HEK293 (cell line): ENCODE data around the gene NECTIN2.
A peak's percentile ranks its signal among the peaks of the same experiment; 100 is the strongest.
"Not testable (repeated sequence)": the region's sequence is repeated elsewhere in the genome, so short reads cannot be mapped to it uniquely, and the experiment has no call there.

Experiments
- CTCF ChIA-PET: fragments of 350-600 bp; formaldehyde crosslinking; extraction: SDS; loops from one replicate; lab custom pipeline; 2021; ENCODE audit warnings: antibody characterized with exemption; lab: Yijun Ruan, JAX
- POLR2A ChIA-PET: fragments of 300-600 bp; formaldehyde crosslinking; extraction: SDS; loops from one replicate; lab custom pipeline; 2020; ENCODE audit warnings: antibody characterized with exemption, inconsistent platforms; lab: Yijun Ruan, JAX
- H3K27ac ChIP-seq: fragments of 200-500 bp; sonication (Bioruptor generic); 2 replicates; pipeline ENCODE4 v1.5.1; 2014; ENCODE audit warnings: low read depth, low read length, control low read depth, inconsistent platforms; ENCODE audit errors: extremely low read depth
- H3K36me3 ChIP-seq, 2 experiments: fragments of 200-500 bp in 1 of 2; sonication (Bioruptor generic) in 1 of 2; 1 replicate in 1 of 2; 2 replicates in 1 of 2; pipeline ENCODE4 v1.5.1; 2014 to 2017; ENCODE audit warnings: inconsistent platforms in 2 of 2, low read length in 2 of 2; ENCODE audit not compliant: control insufficient read depth in 2 of 2, insufficient read depth in 1 of 2
- H3K4me1 ChIP-seq: fragments of 200-500 bp; sonication (Bioruptor generic); 2 replicates; pipeline ENCODE4 v1.5.1; 2014; ENCODE audit warnings: mild to moderate bottlenecking, low read length, inconsistent platforms; ENCODE audit not compliant: control insufficient read depth, insufficient read depth
- H3K4me3 ChIP-seq: 2 replicates; pipeline ENCODE4 v1.5.1; 2011; ENCODE audit warnings: low read depth, mild to moderate bottlenecking, control low read depth, low read length, moderate library complexity
- H3K9me3 ChIP-seq: fragments of 200-500 bp; sonication (Bioruptor generic); 2 replicates; pipeline ENCODE4 v1.5.1; 2014; ENCODE audit warnings: low read depth, low read length, inconsistent platforms; ENCODE audit not compliant: control insufficient read depth, insufficient read depth
- EGR2 ChIP-seq: fragments of 450-650 bp; formaldehyde crosslinking; IDR thresholded peaks from 2 replicates; pipeline ENCODE4 v1.5.1; 2016; ENCODE audit warnings: low read depth, missing biosample characterization, missing genetic modification characterization
- GLIS1 ChIP-seq: fragments of 450-650 bp; formaldehyde crosslinking; IDR thresholded peaks from 2 replicates; pipeline ENCODE4 v1.5.1; 2016; ENCODE audit warnings: missing biosample characterization, missing genetic modification characterization
- GLIS2 ChIP-seq: fragments of 450-650 bp; formaldehyde crosslinking; IDR thresholded peaks from 2 replicates; pipeline ENCODE4 v1.5.1; 2016; ENCODE audit warnings: missing biosample characterization, missing genetic modification characterization
- KLF9 ChIP-seq: fragments of 450-650 bp; formaldehyde crosslinking; IDR thresholded peaks from 2 replicates; pipeline ENCODE4 v1.5.1; 2016; ENCODE audit warnings: missing biosample characterization, missing genetic modification characterization, low read depth
- REPIN1 ChIP-seq: fragments of 450-650 bp; formaldehyde crosslinking; IDR thresholded peaks from 2 replicates; pipeline ENCODE4 v1.5.1; 2017; ENCODE audit warnings: missing biosample characterization, missing genetic modification characterization, low read depth
- SP3 ChIP-seq: fragments of 450-650 bp; formaldehyde crosslinking; IDR thresholded peaks from 2 replicates; pipeline ENCODE4 v1.5.1; 2016; ENCODE audit warnings: missing biosample characterization, missing genetic modification characterization
- ZFHX2 ChIP-seq: fragments of 450-650 bp; formaldehyde crosslinking; conservative IDR thresholded peaks from 2 replicates; pipeline ENCODE4 v1.5.1; 2016; ENCODE audit warnings: missing biosample characterization, missing genetic modification characterization
- ZFP37 ChIP-seq: fragments of 450-650 bp; formaldehyde crosslinking; IDR thresholded peaks from 2 replicates; pipeline ENCODE4 v1.5.1; 2016; ENCODE audit warnings: missing biosample characterization, missing genetic modification characterization
- ZNF202 ChIP-seq: fragments of 450-650 bp; formaldehyde crosslinking; IDR thresholded peaks from 2 replicates; pipeline ENCODE4 v1.5.1; 2016; ENCODE audit warnings: missing biosample characterization, missing genetic modification characterization, borderline replicate concordance
- ZNF350 ChIP-seq: fragments of 450-650 bp; formaldehyde crosslinking; IDR thresholded peaks from 2 replicates; pipeline ENCODE4 v1.5.0; 2017; ENCODE audit warnings: missing biosample characterization, mild to moderate bottlenecking, missing genetic modification characterization
- ZNF366 ChIP-seq: fragments of 450-650 bp; formaldehyde crosslinking; conservative IDR thresholded peaks from 2 replicates; pipeline ENCODE4 v1.5.1; 2016; ENCODE audit warnings: missing biosample characterization, missing genetic modification characterization
- ZNF549 ChIP-seq: fragments of 450-650 bp; IDR thresholded peaks from 2 replicates; pipeline ENCODE4 v1.5.1; 2018; ENCODE audit warnings: missing biosample characterization, missing genetic modification characterization, mild to moderate bottlenecking, inconsistent platforms, moderate library complexity
- ZNF585B ChIP-seq: fragments of 450-650 bp; formaldehyde crosslinking; IDR thresholded peaks from 2 replicates; pipeline ENCODE4 v1.5.1; 2016; ENCODE audit warnings: missing biosample characterization, missing genetic modification characterization
- ZSCAN16 ChIP-seq: fragments of 450-650 bp; formaldehyde crosslinking; IDR thresholded peaks from 2 replicates; pipeline ENCODE4 v1.5.1; 2016; ENCODE audit warnings: missing biosample characterization, missing genetic modification characterization
- ZXDB ChIP-seq: fragments of 450-650 bp; formaldehyde crosslinking; IDR thresholded peaks from 2 replicates; pipeline ENCODE4 v1.5.1; 2016; ENCODE audit warnings: missing biosample characterization, missing genetic modification characterization
- TF ChIP-seq, protein P1 (sequence below): IDR thresholded peaks from 2 replicates; pipeline ENCODE4 v1.6.1; 2011; ENCODE audit warnings: mild to moderate bottlenecking, low read depth, low read length, borderline replicate concordance
- TF ChIP-seq, protein P2 (sequence below): fragments of 450-650 bp; formaldehyde crosslinking; IDR thresholded peaks from 2 replicates; pipeline ENCODE4 v1.5.1; 2017; ENCODE audit warnings: missing biosample characterization, missing genetic modification characterization
- TF ChIP-seq, protein P3 (sequence below): fragments of 450-650 bp; formaldehyde crosslinking; IDR thresholded peaks from 2 replicates; pipeline ENCODE4 v1.5.1; 2017; ENCODE audit warnings: missing biosample characterization, missing genetic modification characterization

The NECTIN2 gene

DNA sequence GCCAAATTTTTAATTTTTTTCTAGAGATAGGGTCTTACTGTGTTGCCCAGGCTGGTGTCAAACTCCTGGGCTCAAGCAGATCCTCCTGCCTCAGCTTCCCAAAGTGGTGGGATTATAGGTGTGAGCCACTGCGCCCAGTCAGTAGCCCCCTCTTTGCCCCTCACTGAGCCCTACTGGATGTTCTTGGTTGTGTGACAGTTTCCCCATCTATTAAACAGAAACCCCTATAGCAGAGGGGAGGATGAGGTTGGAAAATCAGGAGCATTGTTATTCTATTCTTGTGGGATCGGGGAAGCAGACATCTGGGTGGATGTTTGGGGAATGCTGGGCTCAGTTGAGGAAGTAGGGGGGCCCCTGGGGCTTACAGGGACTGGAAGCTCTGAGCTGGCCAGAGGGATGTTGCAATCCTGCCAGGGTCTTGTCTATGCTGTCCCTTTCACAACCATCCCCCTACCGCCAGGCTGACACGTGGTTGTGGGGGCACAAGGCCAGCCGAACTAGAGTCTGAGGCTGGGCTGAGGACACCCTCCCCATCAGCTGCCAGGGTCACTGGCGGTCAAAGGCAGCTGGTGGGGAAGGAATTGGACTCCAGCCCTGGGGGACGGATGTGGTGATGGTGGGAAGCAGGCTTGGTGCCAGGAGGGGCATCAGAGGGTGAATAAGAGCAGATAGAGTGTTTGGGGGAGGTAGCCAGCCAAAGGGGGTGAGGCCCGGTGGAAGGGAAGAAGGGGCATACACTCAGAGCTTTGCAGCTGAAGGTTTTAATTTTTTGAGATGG lies 79.2 kb downstream of the NECTIN2 start (continued):
- TF ChIP-seq, protein P1, sequence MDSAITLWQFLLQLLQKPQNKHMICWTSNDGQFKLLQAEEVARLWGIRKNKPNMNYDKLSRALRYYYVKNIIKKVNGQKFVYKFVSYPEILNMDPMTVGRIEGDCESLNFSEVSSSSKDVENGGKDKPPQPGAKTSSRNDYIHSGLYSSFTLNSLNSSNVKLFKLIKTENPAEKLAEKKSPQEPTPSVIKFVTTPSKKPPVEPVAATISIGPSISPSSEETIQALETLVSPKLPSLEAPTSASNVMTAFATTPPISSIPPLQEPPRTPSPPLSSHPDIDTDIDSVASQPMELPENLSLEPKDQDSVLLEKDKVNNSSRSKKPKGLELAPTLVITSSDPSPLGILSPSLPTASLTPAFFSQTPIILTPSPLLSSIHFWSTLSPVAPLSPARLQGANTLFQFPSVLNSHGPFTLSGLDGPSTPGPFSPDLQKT: no peak
- TF ChIP-seq, all 188 proteins: peak for 0

- H3K9me3 ChIP-seq, H3K27ac ChIP-seq, POLR2A ChIA-PET, H3K36me3 ChIP-seq, H3K4me1 ChIP-seq, H3K4me3 ChIP-seq: not testable (repeated sequence)
- TF ChIP-seq GLIS2 (tag by site-specific recombination) (peak; percentile 48), KLF9 (0 out of 2 replicates have a peak, but pooled peaks have one; percentile 23), ZXDB (tag by site-specific recombination) (0 out of 2 replicates have a peak, but pooled peaks have one; percentile 7), ZFHX2 (peak; percentile 62; the same call in 1 of the 2 replicates), EGR2 (tag by site-specific recombination) (peak; percentile 71), GLIS1 (tag by site-specific recombination) (peak; percentile 73)
- TF ChIP-seq, protein P2, sequence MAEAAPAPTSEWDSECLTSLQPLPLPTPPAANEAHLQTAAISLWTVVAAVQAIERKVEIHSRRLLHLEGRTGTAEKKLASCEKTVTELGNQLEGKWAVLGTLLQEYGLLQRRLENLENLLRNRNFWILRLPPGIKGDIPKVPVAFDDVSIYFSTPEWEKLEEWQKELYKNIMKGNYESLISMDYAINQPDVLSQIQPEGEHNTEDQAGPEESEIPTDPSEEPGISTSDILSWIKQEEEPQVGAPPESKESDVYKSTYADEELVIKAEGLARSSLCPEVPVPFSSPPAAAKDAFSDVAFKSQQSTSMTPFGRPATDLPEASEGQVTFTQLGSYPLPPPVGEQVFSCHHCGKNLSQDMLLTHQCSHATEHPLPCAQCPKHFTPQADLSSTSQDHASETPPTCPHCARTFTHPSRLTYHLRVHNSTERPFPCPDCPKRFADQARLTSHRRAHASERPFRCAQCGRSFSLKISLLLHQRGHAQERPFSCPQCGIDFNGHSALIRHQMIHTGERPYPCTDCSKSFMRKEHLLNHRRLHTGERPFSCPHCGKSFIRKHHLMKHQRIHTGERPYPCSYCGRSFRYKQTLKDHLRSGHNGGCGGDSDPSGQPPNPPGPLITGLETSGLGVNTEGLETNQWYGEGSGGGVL (tag by site-specific recombination): 0 out of 2 replicates have a peak, but pooled peaks have one; percentile 11
- CTCF ChIA-PET: interaction anchor here (0.6 to 1.4 kb wide), 3 partner anchors 9 to 57 kb away, joined by 3 to 4 read pairs (median 4); no protein-coding TSS in a partner anchor
Observed at GRCh38 chr19:44926245-44927077, 80.4 kb downstream of the NECTIN2 start.

DNA sequence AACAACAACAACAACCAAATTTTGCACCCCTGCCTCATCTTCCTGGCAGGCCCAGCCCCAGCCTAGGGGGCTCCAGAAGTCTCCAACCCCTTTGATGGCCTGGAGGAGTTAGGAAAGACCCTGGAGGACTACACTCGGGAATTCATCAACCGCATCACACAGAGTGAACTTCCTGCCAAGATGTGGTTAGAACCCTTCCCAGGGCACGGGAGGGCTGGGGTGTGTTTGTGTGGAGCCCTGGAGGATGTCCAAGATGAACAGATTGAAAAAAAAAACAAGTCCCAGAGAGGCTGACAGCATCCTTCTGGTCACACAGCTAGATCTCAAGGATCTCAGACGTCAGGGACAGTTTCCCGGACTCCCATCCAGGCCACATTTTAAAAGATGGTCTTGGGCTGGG lies 81.6 kb downstream of the NECTIN2 start:
- no peak overlapping the region for H3K27ac ChIP-seq
- H3K9me3 ChIP-seq: no peaks in the 10 kb centered on the region
- no peak overlapping the region for H3K4me3 ChIP-seq
- TF ChIP-seq ZNF366 (no peak), ZNF585B (tag by site-specific recombination) (no peak), REPIN1 (tag by site-specific recombination) (no peak), ZNF549 (no peak), ZNF350 (no peak), ZXDB (tag by site-specific recombination) (no peak), ZFP37 (tag by site-specific recombination) (no peak), ZSCAN16 (tag by site-specific recombination) (no peak), ZNF202 (tag by site-specific recombination) (no peak), SP3 (tag by site-specific recombination) (no peak)
- TF ChIP-seq, protein P3, sequence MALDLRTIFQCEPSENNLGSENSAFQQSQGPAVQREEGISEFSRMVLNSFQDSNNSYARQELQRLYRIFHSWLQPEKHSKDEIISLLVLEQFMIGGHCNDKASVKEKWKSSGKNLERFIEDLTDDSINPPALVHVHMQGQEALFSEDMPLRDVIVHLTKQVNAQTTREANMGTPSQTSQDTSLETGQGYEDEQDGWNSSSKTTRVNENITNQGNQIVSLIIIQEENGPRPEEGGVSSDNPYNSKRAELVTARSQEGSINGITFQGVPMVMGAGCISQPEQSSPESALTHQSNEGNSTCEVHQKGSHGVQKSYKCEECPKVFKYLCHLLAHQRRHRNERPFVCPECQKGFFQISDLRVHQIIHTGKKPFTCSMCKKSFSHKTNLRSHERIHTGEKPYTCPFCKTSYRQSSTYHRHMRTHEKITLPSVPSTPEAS (tag by site-specific recombination): no peak
- POLR2A ChIA-PET: interaction anchor here (0.7 kb wide), 1 partner anchor 430 kb away, joined by 4 read pairs; no protein-coding TSS in a partner anchor
- no peaks in the 10 kb centered on the region for H3K36me3 ChIP-seq
- H3K4me1 ChIP-seq: no peaks in the 10 kb centered on the region; the same call in 1 of the 2 replicates
- CTCF ChIA-PET: no interaction called here
